ENCODE results near the gene PRKAR1B.
"Not testable (repeated sequence)": the region's sequence is repeated elsewhere in the genome, so short reads cannot be mapped to it uniquely, and the experiment has no call there.

Gene PRKAR1B

GRCh38 chr7:756928-757560 lies 30.0 kb upstream of the PRKAR1B start:
- no peak for DNase-seq

GRCh38 chr7:756231-756927 lies 29.3 kb upstream of the PRKAR1B start:
- no peak for DNase-seq

GRCh38 chr7:755413-755805 lies 28.3 kb upstream of the PRKAR1B start:
- no peak for DNase-seq

- no peak for DNase-seq
These were observed 27.7 kb upstream of the PRKAR1B start for GRCh38 chr7:754531-755412.

GRCh38 chr7:753190-753589 lies 26.1 kb upstream of the PRKAR1B start:
- no peak for DNase-seq

- not testable (repeated sequence) for DNase-seq
These were observed 25.2 kb upstream of the PRKAR1B start for GRCh38 chr7:752256-752655.

- no peak for DNase-seq
These were observed 24.7 kb upstream of the PRKAR1B start for GRCh38 chr7:751826-752225.

- DNase-seq, result no peak
These were observed 23.2 kb upstream of the PRKAR1B start for GRCh38 chr7:750111-750905.

GRCh38 chr7:749140-749551 lies 22.1 kb upstream of the PRKAR1B start:
- DNase-seq, result no peak

- DNase-seq, result no peak
These were observed 21.4 kb upstream of the PRKAR1B start for GRCh38 chr7:748446-748845.

- DNase-seq, result no peak
These were observed 20.1 kb upstream of the PRKAR1B start for GRCh38 chr7:747186-747585.

- no peak for DNase-seq
These were observed 19.3 kb upstream of the PRKAR1B start for GRCh38 chr7:746155-747061.

GRCh38 chr7:745431-746154 lies 18.5 kb upstream of the PRKAR1B start:
- DNase-seq, result no peak

GRCh38 chr7:744854-745430 lies 17.9 kb upstream of the PRKAR1B start:
- DNase-seq, result no peak

- not testable (repeated sequence) for DNase-seq
These were observed 17.0 kb upstream of the PRKAR1B start for GRCh38 chr7:744128-744520.

GRCh38 chr7:743341-744127 lies 16.5 kb upstream of the PRKAR1B start:
- DNase-seq, result not testable (repeated sequence)

GRCh38 chr7:742791-743190 lies 15.7 kb upstream of the PRKAR1B start:
- DNase-seq, result no peak

- DNase-seq, result no peak
These were observed 14.8 kb upstream of the PRKAR1B start for GRCh38 chr7:741850-742249.

GRCh38 chr7:741191-741671 lies 14.2 kb upstream of the PRKAR1B start:
- DNase-seq, result no peak
